Thyroid gland (tissue), 4 donors: ENCODE data around the gene MS4A3.

Experiments used
- POLR2A ChIP-seq, 2 donors: fragments of 450-650 bp; IDR thresholded peaks; one replicate each; pipeline ENCODE4 v1.6.1; 2017; ENCODE audit warnings: antibody characterized with exemption in 2 of 2, mild to moderate bottlenecking in 2 of 2, moderate library complexity in 1 of 2
- TF ChIP-seq, protein P1 (sequence below), 6 experiments: fragments of 200-600 bp in 3 of 6; fragments of 450-650 bp in 3 of 6; sonication (generic) in 3 of 6; IDR thresholded peaks; one replicate each; pipeline ENCODE4 v1.5.1; 2016 to 2019; ENCODE audit warnings: antibody characterized with exemption in 6 of 6, mild to moderate bottlenecking in 2 of 6, inconsistent platforms in 1 of 6, moderate library complexity in 1 of 6

DNA sequence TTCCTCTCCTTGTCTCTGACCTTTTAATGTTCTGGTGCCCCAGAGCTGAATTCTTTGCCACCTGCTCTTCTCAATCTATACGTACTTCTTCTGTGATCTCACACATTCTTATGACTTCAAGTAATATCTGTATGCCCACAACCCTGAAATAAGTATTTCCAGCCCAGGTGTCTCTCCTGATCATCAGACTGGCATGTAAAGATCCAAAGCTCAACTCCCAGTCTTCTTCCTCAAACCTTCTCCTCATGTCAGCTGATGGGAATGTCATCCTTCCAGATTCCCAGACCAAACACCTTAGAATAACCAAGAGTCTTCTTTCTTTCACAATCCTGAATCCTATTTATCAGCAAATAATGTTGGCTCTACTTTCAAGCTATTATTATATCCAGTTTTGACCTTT, 9.3 kb downstream of the MS4A3 start:
- TF ChIP-seq, protein P1, sequence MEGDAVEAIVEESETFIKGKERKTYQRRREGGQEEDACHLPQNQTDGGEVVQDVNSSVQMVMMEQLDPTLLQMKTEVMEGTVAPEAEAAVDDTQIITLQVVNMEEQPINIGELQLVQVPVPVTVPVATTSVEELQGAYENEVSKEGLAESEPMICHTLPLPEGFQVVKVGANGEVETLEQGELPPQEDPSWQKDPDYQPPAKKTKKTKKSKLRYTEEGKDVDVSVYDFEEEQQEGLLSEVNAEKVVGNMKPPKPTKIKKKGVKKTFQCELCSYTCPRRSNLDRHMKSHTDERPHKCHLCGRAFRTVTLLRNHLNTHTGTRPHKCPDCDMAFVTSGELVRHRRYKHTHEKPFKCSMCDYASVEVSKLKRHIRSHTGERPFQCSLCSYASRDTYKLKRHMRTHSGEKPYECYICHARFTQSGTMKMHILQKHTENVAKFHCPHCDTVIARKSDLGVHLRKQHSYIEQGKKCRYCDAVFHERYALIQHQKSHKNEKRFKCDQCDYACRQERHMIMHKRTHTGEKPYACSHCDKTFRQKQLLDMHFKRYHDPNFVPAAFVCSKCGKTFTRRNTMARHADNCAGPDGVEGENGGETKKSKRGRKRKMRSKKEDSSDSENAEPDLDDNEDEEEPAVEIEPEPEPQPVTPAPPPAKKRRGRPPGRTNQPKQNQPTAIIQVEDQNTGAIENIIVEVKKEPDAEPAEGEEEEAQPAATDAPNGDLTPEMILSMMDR (IDR thresholded peaks at IDR 0.05): no peak
- TF ChIP-seq POLR2A (IDR thresholded peaks at IDR 0.05): no peak
